IMR-90 (cell line): ENCODE measurements around the gene TMEM35B. TPM values are rescaled to one million over a fixed set of nuclear protein-coding genes. Genes with fewer than 3 reads are reported as not detected.

Experiments used
- ATAC-seq: fragments of 200-7000 bp; cut with Tn5 transposase; 2 replicates; pipeline ENCODE4 v1.9.1; 2020; ENCODE audit warnings: low read depth, mild to moderate bottlenecking, moderate library complexity
- BruUV-seq: library from RNA; stranded (reverse); fragments of 400-500 nt; replicated peaks from 2 replicates; lab custom pipeline; 2021; lab: Mats Ljungman, UMichigan
- CTCF ChIA-PET: fragments of 300-600 bp; formaldehyde crosslinking; extraction: SDS; loops from one replicate; lab custom pipeline; 2021; ENCODE audit warnings: antibody characterized with exemption; lab: Yijun Ruan, JAX
- POLR2A ChIA-PET: fragments of 300-600 bp; sonication (Branson Sonifier 250); formaldehyde crosslinking; loops from one replicate; lab custom pipeline; 2022; ENCODE audit warnings: antibody characterized with exemption; ENCODE audit not compliant: unreplicated experiment; lab: Charles Lee
- DNase-seq: peaks from one replicate; pipeline ENCODE4 v3.0.0; 2013
- H2AFZ ChIP-seq: replicated peaks from 2 replicates; pipeline ENCODE3; 2013; ENCODE audit warnings: low read length, mild to moderate bottlenecking; ENCODE audit not compliant: poor library complexity
- H2AK5ac ChIP-seq: 2 replicates; pipeline ENCODE4 v1.6.1; 2013; ENCODE audit warnings: low read depth, low read length, inconsistent platforms
- H2AK9ac ChIP-seq: replicated peaks from 2 replicates; pipeline ENCODE3; 2013; ENCODE audit warnings: mild to moderate bottlenecking, low read depth, low read length, moderate library complexity; ENCODE audit not compliant: poor library complexity
- H2BK120ac ChIP-seq: 2 replicates; pipeline ENCODE4 v1.6.1; 2013; ENCODE audit warnings: low read depth, low read length, inconsistent platforms
- H2BK15ac ChIP-seq: 3 replicates; pipeline ENCODE4 v1.6.1; 2013; ENCODE audit warnings: low read depth, low read length, inconsistent platforms
- H2BK20ac ChIP-seq: 2 replicates; pipeline ENCODE4 v1.6.1; 2013; ENCODE audit warnings: low read depth, mild to moderate bottlenecking, inconsistent platforms, low read length, moderate library complexity
- H2BK5ac ChIP-seq: 2 replicates; pipeline ENCODE4 v1.6.1; 2013; ENCODE audit warnings: mild to moderate bottlenecking, low read depth, low read length, inconsistent platforms; ENCODE audit not compliant: poor library complexity, severe bottlenecking
- H3K14ac ChIP-seq: replicated peaks from 2 replicates; pipeline ENCODE4 v1.6.1; 2013; ENCODE audit warnings: low read depth, low read length, inconsistent platforms
- H3K18ac ChIP-seq: 2 replicates; pipeline ENCODE4 v1.6.1; 2013; ENCODE audit warnings: low read depth, low read length, control low read depth
- H3K23ac ChIP-seq: 2 replicates; pipeline ENCODE4 v1.6.1; 2013; ENCODE audit warnings: low read depth, low read length, inconsistent platforms
- H3K27ac ChIP-seq: 2 replicates; pipeline ENCODE4 v1.5.1; 2013; ENCODE audit warnings: mild to moderate bottlenecking, control low read depth, low read length; ENCODE audit not compliant: insufficient read depth
- H3K27me3 ChIP-seq: 2 replicates; pipeline ENCODE4 v1.6.1; 2013; ENCODE audit warnings: low read length; ENCODE audit not compliant: control insufficient read depth, insufficient read depth
- H3K36me3 ChIP-seq: 2 replicates; pipeline ENCODE4 v1.6.1; 2013; ENCODE audit warnings: low read length, mixed read lengths; ENCODE audit not compliant: control insufficient read depth, insufficient read depth
- H3K4ac ChIP-seq: 2 replicates; pipeline ENCODE4 v1.6.1; 2013; ENCODE audit warnings: low read depth, low read length, inconsistent platforms
- H3K4me1 ChIP-seq: 2 replicates; pipeline ENCODE4 v1.6.1; 2013; ENCODE audit warnings: low read length, mixed read lengths; ENCODE audit not compliant: control insufficient read depth, insufficient read depth
- H3K4me2 ChIP-seq: 2 replicates; pipeline ENCODE4 v1.6.1; 2013; ENCODE audit warnings: low read depth, mild to moderate bottlenecking, control low read depth, low read length, moderate library complexity
- H3K4me3 ChIP-seq: 2 replicates; pipeline ENCODE4 v1.5.1; 2013; ENCODE audit warnings: low read depth, mild to moderate bottlenecking, control low read depth, low read length, moderate library complexity; ENCODE audit not compliant: insufficient read depth
- H3K56ac ChIP-seq: 2 replicates; pipeline ENCODE4 v1.6.1; 2013; ENCODE audit warnings: low read length, inconsistent platforms; ENCODE audit not compliant: insufficient read depth; ENCODE audit errors: extremely low read depth
- H3K79me1 ChIP-seq, 2 experiments: 2 replicates each; pipeline ENCODE4 v1.6.1; 2013; ENCODE audit warnings: low read length in 2 of 2, inconsistent platforms in 1 of 2, low read depth in 1 of 2
- H3K9ac ChIP-seq: 2 replicates; pipeline ENCODE4 v1.6.1; 2013; ENCODE audit warnings: low read depth, low read length, control low read depth
- H3K9me1 ChIP-seq: 2 replicates; pipeline ENCODE4 v1.6.1; 2013; ENCODE audit warnings: low read length, inconsistent platforms; ENCODE audit not compliant: insufficient read depth
- H3K9me3 ChIP-seq: 2 replicates; pipeline ENCODE4 v1.6.1; 2013; ENCODE audit warnings: low read length; ENCODE audit not compliant: control insufficient read depth, insufficient read depth
- H4K20me1 ChIP-seq: 2 replicates; pipeline ENCODE4 v1.6.1; 2013; ENCODE audit warnings: low read length, inconsistent platforms; ENCODE audit not compliant: insufficient read depth
- H4K5ac ChIP-seq: 2 replicates; pipeline ENCODE4 v1.6.1; 2013; ENCODE audit warnings: mild to moderate bottlenecking, low read depth, low read length, control low read depth
- H4K8ac ChIP-seq, 2 experiments: 2 replicates each; pipeline ENCODE4 v1.6.1; 2013; ENCODE audit warnings: low read depth in 2 of 2, low read length in 2 of 2, control low read depth in 1 of 2, inconsistent platforms in 1 of 2
- H4K91ac ChIP-seq: 2 replicates; pipeline ENCODE4 v1.6.1; 2013; ENCODE audit warnings: low read depth, low read length, inconsistent platforms; ENCODE audit not compliant: insufficient read depth
- NFE2L2 ChIP-seq: fragments of 150-350 bp; IDR thresholded peaks from 2 replicates; pipeline ENCODE4 v1.6.1; 2016; ENCODE audit warnings: low read depth, mild to moderate bottlenecking, low read length
- POLR2A ChIP-seq: IDR thresholded peaks from 2 replicates; pipeline ENCODE4 v1.6.1; 2012; ENCODE audit warnings: mild to moderate bottlenecking, low read depth, low read length
- WGBS, 2 experiments: methylation state at CpG; one replicate each; pipeline versions ENCODE4 v1.1.5 to v1.1.7; 2013; ENCODE audit warnings: missing lambda C conversion rate in 2 of 2; ENCODE audit not compliant: insufficient read length in 1 of 2; ENCODE audit errors: extremely low coverage in 2 of 2; 5-methylcytosine and 5-hydroxymethylcytosine counted together
- dilution Hi-C: fragments of 300-500 bp; cut with HindIII; formaldehyde crosslinking; loops from one replicate; pipeline ENCODE4 v1.14.3; 2018; ENCODE audit warnings: low sequenced_read_pairs; ENCODE audit not compliant: unreplicated experiment
- in situ Hi-C: fragments of 300-500 bp; cut with MboI; formaldehyde crosslinking; loops from 3 replicates; pipeline ENCODE4 v1.14.3; 2019; ENCODE audit warnings: low sequenced_read_pairs, inconsistent platforms, mixed read lengths
- intact Hi-C: fragments of 100-400 bp; cut with micrococcal nuclease; formaldehyde crosslinking; loops from 2 replicates; pipeline ENCODE4 v1.10.0; 2022
- polyA plus RNA-seq, 3 experiments: library from polyadenylated mRNA; depleted of rRNA; stranded (reverse); fragments of >200 nt; gene quantifications; 2 replicates each; pipeline ENCODE4 v1.2.3, GENCODE V29; 2012; ENCODE audit warnings: low replicate concordance in 1 of 3
- total RNA-seq: library from RNA; depleted of rRNA; stranded (reverse); fragments of >200 nt; gene quantifications from 2 replicates; pipeline ENCODE4 v1.2.3, GENCODE V29; 2012

The TMEM35B gene
- total and polyA plus RNA-seq, 2 of the 4 experiments (the other 2 are of a cell fraction) = 19.7 to 20.4 TPM

GRCh38 chr1:35005711-35006110, 20.6 kb upstream of the TMEM35B start:
- no peaks in the 10 kb centered on the region for H3K4me1 ChIP-seq
- H3K56ac ChIP-seq = no peak overlapping the region
- H4K8ac ChIP-seq = no peak overlapping the region
- dilution Hi-C loops = no loop called here
- ChIA-PET POLR2A (interaction anchor here (0.6 kb wide), 1 partner anchor 611 kb away, joined by 7 read pairs; no protein-coding TSS in a partner anchor), CTCF (interaction anchor here (1.7 kb wide), 1 partner anchor 14 kb away, joined by 5 read pairs; no protein-coding TSS in a partner anchor)
- no peak overlapping the region for H4K5ac ChIP-seq
- H2AK9ac ChIP-seq = no peak overlapping the region
- no peak overlapping the region for H4K91ac ChIP-seq
- no peak for TF ChIP-seq POLR2A
- no peak for TF ChIP-seq NFE2L2
- H3K27ac ChIP-seq = no peak overlapping the region
- BruUV-seq = no TSS peak
- no peak overlapping the region for H3K18ac ChIP-seq
- H2BK5ac ChIP-seq = no peak overlapping the region
- in situ Hi-C loops = no loop called here
- DNase-seq (no peak), ATAC-seq (no peak)
- no peaks in the 10 kb centered on the region for H3K79me1 ChIP-seq
- no peaks in the 10 kb centered on the region for H3K9me3 ChIP-seq
- no peak overlapping the region for H3K9ac ChIP-seq
- H3K4ac ChIP-seq = no peak overlapping the region
- no peak overlapping the region for H3K4me2 ChIP-seq
- no peak overlapping the region for H2AFZ ChIP-seq
- H3K23ac ChIP-seq = no peak overlapping the region
- H2AK5ac ChIP-seq = no peak overlapping the region
- intact Hi-C loops = loop anchor here (10.0 kb wide), 1 partner anchor 179 kb away; no protein-coding TSS in a partner anchor
- H4K20me1 ChIP-seq = no peaks in the 10 kb centered on the region
- no peak overlapping the region for H2BK120ac ChIP-seq
- no peak overlapping the region for H2BK15ac ChIP-seq
- H2BK20ac ChIP-seq = no peak overlapping the region
- H3K9me1 ChIP-seq = no peaks in the 10 kb centered on the region
- no peak overlapping the region for H3K4me3 ChIP-seq
- H3K27me3 ChIP-seq = no peaks in the 10 kb centered on the region
- H3K36me3 ChIP-seq = peaks cover 25% of the 10 kb centered on the region
- WGBS, 2 experiments = no CpG with 5 or more reads among the region's 3 CpGs
- no peak overlapping the region for H3K14ac ChIP-seq
